Measurements from ENCODE around the gene LINC00237.

Gene LINC00237

DNA sequence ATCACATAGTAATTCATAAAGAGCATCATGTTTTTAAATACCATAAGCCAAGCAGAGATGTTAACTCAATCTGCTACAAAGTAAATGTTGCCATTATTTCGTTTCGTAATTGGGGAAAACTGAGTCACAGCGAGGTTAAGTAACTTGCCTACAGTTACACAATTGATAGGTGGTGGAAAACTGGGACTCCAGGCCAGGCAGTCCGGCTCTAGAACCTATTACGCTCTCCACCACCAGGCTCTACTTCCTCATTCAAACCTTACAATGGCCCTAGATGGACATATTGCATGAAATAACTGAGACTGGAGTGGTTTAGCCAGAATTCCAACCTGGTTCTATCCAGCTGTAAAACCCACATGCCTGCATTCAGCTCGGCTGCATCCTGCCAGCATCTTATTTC is 58.2 kb downstream of the LINC00237 start:
- DNase-seq (ENCODE audit: low spot score), result no peak

- DNase-seq (ENCODE audit: low spot score), result no peak
These were observed 59.6 kb downstream of the LINC00237 start for GRCh38 chr20:21046413-21047070.
